LNCAP (cell line): ENCODE results near the gene USP30.

Experiments used
- TF ChIP-seq, protein P1 (sequence below): fragments of 450-650 bp; IDR thresholded peaks from 2 replicates; pipeline ENCODE4 v1.5.1; 2017; ENCODE audit warnings: mild to moderate bottlenecking

Gene USP30

GRCh38 chr12:109115758-109116610 lies 63.6 kb downstream of the USP30 start, which contains the start of gene ACACB:
Gene ACACB, plus strand, starts transcription at chr12:109116587. Its CDS starts 22,819 bp downstream, at chr12:109139406.
- TF ChIP-seq, protein P1, sequence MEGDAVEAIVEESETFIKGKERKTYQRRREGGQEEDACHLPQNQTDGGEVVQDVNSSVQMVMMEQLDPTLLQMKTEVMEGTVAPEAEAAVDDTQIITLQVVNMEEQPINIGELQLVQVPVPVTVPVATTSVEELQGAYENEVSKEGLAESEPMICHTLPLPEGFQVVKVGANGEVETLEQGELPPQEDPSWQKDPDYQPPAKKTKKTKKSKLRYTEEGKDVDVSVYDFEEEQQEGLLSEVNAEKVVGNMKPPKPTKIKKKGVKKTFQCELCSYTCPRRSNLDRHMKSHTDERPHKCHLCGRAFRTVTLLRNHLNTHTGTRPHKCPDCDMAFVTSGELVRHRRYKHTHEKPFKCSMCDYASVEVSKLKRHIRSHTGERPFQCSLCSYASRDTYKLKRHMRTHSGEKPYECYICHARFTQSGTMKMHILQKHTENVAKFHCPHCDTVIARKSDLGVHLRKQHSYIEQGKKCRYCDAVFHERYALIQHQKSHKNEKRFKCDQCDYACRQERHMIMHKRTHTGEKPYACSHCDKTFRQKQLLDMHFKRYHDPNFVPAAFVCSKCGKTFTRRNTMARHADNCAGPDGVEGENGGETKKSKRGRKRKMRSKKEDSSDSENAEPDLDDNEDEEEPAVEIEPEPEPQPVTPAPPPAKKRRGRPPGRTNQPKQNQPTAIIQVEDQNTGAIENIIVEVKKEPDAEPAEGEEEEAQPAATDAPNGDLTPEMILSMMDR = no peak

GRCh38 chr12:109116611-109116949 lies 64.2 kb downstream of the USP30 start:
- TF ChIP-seq, protein P1 = no peak

DNA sequence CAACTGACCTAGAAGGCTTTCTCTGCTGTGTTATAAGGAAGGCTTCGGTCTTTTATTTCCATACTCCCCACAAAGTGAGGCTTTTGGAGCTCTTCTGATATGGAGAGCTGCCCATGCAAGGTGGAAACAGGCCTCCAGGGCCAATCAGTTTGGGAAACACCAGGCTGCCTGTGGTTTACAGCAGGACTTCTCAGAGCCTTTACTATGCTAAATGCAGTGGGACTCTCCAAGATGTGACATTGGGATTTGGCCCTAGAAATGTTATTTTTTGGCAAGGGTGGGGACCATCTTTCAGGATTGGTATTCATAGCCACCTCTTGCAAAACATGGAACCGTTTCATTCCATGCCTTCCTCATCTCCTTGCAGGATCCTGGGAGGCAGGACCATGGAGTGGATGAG lies 67.7 kb downstream of the USP30 start:
- TF ChIP-seq, protein P1 = no peak

DNA sequence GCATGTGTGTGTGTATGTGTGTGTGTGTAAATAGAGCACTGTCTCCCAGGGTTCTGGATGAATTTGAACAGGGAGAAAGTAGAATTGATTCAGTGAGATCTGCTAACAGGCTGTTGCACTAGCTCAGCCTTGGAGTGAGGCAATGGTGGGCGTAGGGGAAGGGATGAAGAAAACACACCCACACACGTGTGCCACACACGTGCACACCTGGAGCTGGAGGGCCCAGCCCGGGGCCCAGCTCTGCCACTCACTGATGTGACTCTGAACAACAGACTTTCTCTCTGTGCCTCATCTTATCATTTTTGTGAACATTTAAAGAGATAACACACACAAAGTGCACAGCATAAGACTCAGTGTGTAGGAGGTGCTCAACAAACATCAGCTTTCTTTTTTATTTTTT lies 68.2 kb downstream of the USP30 start:
- TF ChIP-seq, protein P1 = no peak

- TF ChIP-seq, protein P1 = no peak
Measured at GRCh38 chr12:109121346-109121880, 69.0 kb downstream of the USP30 start.

DNA sequence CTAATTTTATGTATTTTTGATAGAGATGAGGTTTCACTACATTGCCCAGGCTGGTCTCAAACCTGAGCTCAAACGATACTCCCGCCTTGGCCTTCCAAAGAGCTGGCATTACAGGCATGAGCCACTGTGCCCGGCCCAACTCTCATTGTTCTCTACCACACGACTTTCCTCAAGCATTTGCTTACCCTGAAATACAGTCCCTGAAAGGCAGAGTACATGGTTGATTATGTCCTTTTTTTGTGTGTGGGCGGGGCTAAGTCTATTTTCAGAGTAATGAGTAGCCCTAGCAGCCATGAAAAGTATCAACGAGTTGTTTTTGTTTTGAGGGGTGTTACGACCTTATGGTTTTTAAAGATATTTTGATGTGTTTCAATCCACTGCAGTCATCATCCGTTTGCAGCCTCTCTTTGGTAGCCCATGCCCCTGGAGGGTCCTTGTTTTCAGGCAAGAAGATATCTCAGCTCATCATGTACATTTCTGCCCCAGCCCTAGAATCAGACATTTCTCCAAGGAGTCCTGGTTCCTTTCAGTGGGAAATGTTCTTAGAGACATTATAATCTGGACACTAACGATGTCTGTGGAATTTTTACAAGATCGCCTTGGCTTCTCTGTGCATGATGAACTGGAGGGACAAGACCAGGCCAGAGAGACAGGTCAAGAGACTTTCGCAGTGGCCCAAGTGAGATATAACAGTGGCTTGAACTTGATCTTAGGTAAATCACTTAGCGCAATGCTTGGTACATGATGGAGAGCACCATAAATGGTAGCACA lies 72.7 kb downstream of the USP30 start:
- TF ChIP-seq, protein P1 = no peak

DNA sequence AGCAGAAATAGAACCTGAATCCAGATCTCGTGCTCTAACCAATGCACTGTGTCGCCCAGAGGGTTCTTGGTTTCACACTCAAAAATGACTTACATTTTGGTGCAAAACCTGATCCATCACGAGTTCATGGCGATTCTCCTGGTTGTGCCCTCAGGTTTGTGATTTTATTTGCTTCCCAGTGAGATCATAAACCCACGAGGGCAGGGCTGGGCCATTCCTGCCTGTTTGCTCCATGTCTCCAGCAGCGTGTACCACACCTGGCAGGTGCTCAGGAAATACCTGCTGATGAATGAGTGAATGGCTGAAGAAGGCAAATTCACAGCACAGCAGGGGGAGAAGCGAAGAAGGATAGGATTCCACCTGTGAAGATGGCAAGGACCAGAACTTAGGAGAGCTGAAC lies 73.4 kb downstream of the USP30 start:
- TF ChIP-seq, protein P1 = no peak
